B cell (primary cell): ENCODE results near the gene FSIP1.

ENCODE experiments used
- EZH2 ChIP-seq: IDR thresholded peaks from 2 replicates; pipeline ENCODE4 v1.6.1; 2012; ENCODE audit warnings: borderline replicate concordance, low read depth, mild to moderate bottlenecking, moderate library complexity, low read length; ENCODE audit not compliant: insufficient read depth, poor library complexity, severe bottlenecking
- TF ChIP-seq, protein P1 (sequence below): fragments of 200-600 bp; IDR thresholded peaks from one replicate; pipeline ENCODE4 v1.8.0; 2022; ENCODE audit warnings: antibody characterized with exemption, mild to moderate bottlenecking

DNA sequence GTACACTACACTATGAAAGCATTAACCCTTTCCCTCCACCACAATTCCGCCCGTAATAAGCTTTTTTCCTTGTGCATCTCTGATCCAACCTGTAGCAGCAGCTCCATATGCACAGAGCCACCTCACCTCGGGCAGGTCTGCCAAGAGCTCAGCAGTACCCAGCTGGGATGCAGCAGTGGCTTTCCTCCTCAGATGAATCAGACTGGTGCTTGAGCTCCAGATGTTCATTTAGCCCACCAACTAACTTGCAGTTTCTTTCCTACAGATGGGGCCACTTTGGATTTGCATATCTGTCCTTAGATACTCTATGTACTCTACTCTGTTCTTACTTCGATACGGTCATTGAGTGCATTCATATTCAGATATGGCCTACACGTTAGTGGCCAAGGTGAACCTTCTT, 14.8 kb upstream of the FSIP1 start:
- TF ChIP-seq, protein P1, sequence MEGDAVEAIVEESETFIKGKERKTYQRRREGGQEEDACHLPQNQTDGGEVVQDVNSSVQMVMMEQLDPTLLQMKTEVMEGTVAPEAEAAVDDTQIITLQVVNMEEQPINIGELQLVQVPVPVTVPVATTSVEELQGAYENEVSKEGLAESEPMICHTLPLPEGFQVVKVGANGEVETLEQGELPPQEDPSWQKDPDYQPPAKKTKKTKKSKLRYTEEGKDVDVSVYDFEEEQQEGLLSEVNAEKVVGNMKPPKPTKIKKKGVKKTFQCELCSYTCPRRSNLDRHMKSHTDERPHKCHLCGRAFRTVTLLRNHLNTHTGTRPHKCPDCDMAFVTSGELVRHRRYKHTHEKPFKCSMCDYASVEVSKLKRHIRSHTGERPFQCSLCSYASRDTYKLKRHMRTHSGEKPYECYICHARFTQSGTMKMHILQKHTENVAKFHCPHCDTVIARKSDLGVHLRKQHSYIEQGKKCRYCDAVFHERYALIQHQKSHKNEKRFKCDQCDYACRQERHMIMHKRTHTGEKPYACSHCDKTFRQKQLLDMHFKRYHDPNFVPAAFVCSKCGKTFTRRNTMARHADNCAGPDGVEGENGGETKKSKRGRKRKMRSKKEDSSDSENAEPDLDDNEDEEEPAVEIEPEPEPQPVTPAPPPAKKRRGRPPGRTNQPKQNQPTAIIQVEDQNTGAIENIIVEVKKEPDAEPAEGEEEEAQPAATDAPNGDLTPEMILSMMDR = no peak
- TF ChIP-seq EZH2 = no peak
